H9 (cell line): ENCODE results near the gene KRTAP6-1. TPM values are rescaled to one million over a fixed set of nuclear protein-coding genes. Genes with fewer than 3 reads are reported as not detected.

Experiments used
- DNase-seq: peaks from one replicate; pipeline ENCODE4 v3.0.0-alpha.2; 2017
- H2AFZ ChIP-seq: one replicate; pipeline ENCODE4 v1.6.1; 2013; ENCODE audit warnings: mild to moderate bottlenecking, low read length, control low read depth, moderate library complexity
- H2AK5ac ChIP-seq: 2 replicates; pipeline ENCODE4 v1.6.1; 2013; ENCODE audit warnings: low read length, control low read depth, mixed read lengths; ENCODE audit not compliant: insufficient read length
- H2BK120ac ChIP-seq: one replicate; pipeline ENCODE4 v1.6.1; 2013; ENCODE audit warnings: low read depth, mild to moderate bottlenecking, low read length, control low read depth, inconsistent platforms; ENCODE audit not compliant: poor library complexity, severe bottlenecking
- H2BK12ac ChIP-seq: 2 replicates; pipeline ENCODE4 v1.6.1; 2013; ENCODE audit warnings: low read length, control low read depth, mixed read lengths, low read depth; ENCODE audit not compliant: insufficient read length
- H2BK15ac ChIP-seq: 2 replicates; pipeline ENCODE4 v1.6.1; 2013; ENCODE audit warnings: low read depth, low read length, control low read depth
- H2BK20ac ChIP-seq: one replicate; pipeline ENCODE4 v1.6.1; 2013; ENCODE audit warnings: low read depth, mild to moderate bottlenecking, low read length, control low read depth, inconsistent platforms; ENCODE audit not compliant: poor library complexity, severe bottlenecking
- H2BK5ac ChIP-seq: 2 replicates; pipeline ENCODE4 v1.6.1; 2013; ENCODE audit warnings: low read length, control low read depth, mixed read lengths; ENCODE audit not compliant: insufficient read length
- H3K14ac ChIP-seq: 2 replicates; pipeline ENCODE4 v1.6.1; 2013; ENCODE audit warnings: low read length, control low read depth; ENCODE audit not compliant: insufficient read depth
- H3K18ac ChIP-seq: 2 replicates; pipeline ENCODE4 v1.6.1; 2013; ENCODE audit warnings: low read depth, mild to moderate bottlenecking, mixed read lengths, low read length, control low read depth; ENCODE audit not compliant: insufficient read length
- H3K23ac ChIP-seq: 2 replicates; pipeline ENCODE4 v1.6.1; 2013; ENCODE audit warnings: low read length, control low read depth, mixed read lengths, low read depth; ENCODE audit not compliant: insufficient read length
- H3K23me2 ChIP-seq: 2 replicates; pipeline ENCODE4 v1.6.1; 2013; ENCODE audit warnings: low read depth, mild to moderate bottlenecking, mixed read lengths, low read length, control low read depth; ENCODE audit not compliant: insufficient read length, poor library complexity, severe bottlenecking
- H3K27ac ChIP-seq: 2 replicates; pipeline ENCODE4 v1.5.1; 2013; ENCODE audit warnings: low read length, control low read depth, mixed read lengths, low read depth; ENCODE audit not compliant: insufficient read length
- H3K27me3 ChIP-seq: 2 replicates; pipeline ENCODE4 v1.6.1; 2013; ENCODE audit warnings: low read length, control low read depth, inconsistent platforms; ENCODE audit not compliant: insufficient read depth
- H3K4ac ChIP-seq: 2 replicates; pipeline ENCODE4 v1.6.1; 2013; ENCODE audit warnings: low read depth, mild to moderate bottlenecking, control low read depth, inconsistent platforms, low read length, moderate library complexity
- H3K4me1 ChIP-seq: 2 replicates; pipeline ENCODE4 v1.6.1; 2013; ENCODE audit warnings: low read length, control low read depth, inconsistent platforms; ENCODE audit not compliant: insufficient read depth
- H3K4me2 ChIP-seq: 2 replicates; pipeline ENCODE4 v1.6.1; 2013; ENCODE audit warnings: low read length, control low read depth, mixed read lengths; ENCODE audit not compliant: insufficient read length, insufficient read depth
- H3K56ac ChIP-seq: 2 replicates; pipeline ENCODE4 v1.6.1; 2013; ENCODE audit warnings: low read depth, mild to moderate bottlenecking, mixed read lengths, low read length, control low read depth; ENCODE audit not compliant: insufficient read length
- H3K79me1 ChIP-seq: 2 replicates; pipeline ENCODE4 v1.6.1; 2013; ENCODE audit warnings: low read depth, mild to moderate bottlenecking, moderate library complexity, low read length, control low read depth, inconsistent platforms; ENCODE audit not compliant: insufficient read depth, poor library complexity, severe bottlenecking
- H3K79me2 ChIP-seq: 2 replicates; pipeline ENCODE4 v1.6.1; 2013; ENCODE audit warnings: low read length, control low read depth, inconsistent platforms; ENCODE audit not compliant: insufficient read depth
- H3K9ac ChIP-seq: 2 replicates; pipeline ENCODE4 v1.6.1; 2013; ENCODE audit warnings: low read length, control low read depth, mixed read lengths; ENCODE audit not compliant: insufficient read length; ENCODE audit errors: extremely low read depth
- H3K9me3 ChIP-seq: one replicate; pipeline ENCODE4 v1.6.1; 2013; ENCODE audit warnings: low read depth, low read length, inconsistent platforms; ENCODE audit not compliant: control insufficient read depth
- H3T11ph ChIP-seq: one replicate; pipeline ENCODE4 v1.6.1; 2013; ENCODE audit warnings: mild to moderate bottlenecking, low read length, control low read depth, inconsistent platforms
- H4K20me1 ChIP-seq: one replicate; pipeline ENCODE4 v1.6.1; 2013; ENCODE audit not compliant: control insufficient read depth, insufficient read length, insufficient read depth
- H4K5ac ChIP-seq: 2 replicates; pipeline ENCODE4 v1.6.1; 2013; ENCODE audit warnings: low read depth, mild to moderate bottlenecking, mixed read lengths, low read length, control low read depth; ENCODE audit not compliant: insufficient read length
- H4K8ac ChIP-seq: replicated peaks from 2 replicates; pipeline ENCODE4 v1.6.1; 2013; ENCODE audit warnings: low read length, control low read depth, mixed read lengths, low read depth; ENCODE audit not compliant: insufficient read length
- H4K91ac ChIP-seq: 2 replicates; pipeline ENCODE4 v1.6.1; 2013; ENCODE audit warnings: low read depth, mild to moderate bottlenecking, moderate library complexity, mixed read lengths, low read length, control low read depth; ENCODE audit not compliant: insufficient read length
- H3K27ac Mint-ChIP-seq, 3 experiments: 2 replicates in 2 of 3; 3 replicates in 1 of 3; pipeline ENCODE4 v1.8.0; 2020 to 2021; ENCODE audit warnings: mixed read lengths in 3 of 3, mild to moderate bottlenecking in 1 of 3, moderate library complexity in 1 of 3
- H3K27me3 Mint-ChIP-seq: 2 replicates; pipeline ENCODE4 v1.8.0; 2021; ENCODE audit warnings: low read depth, mild to moderate bottlenecking, moderate library complexity, mixed read lengths
- H3K36me3 Mint-ChIP-seq, 3 experiments: 2 replicates in 2 of 3; 3 replicates in 1 of 3; pipeline ENCODE4 v1.8.0; 2020 to 2021; ENCODE audit warnings: low read depth in 3 of 3, mixed read lengths in 3 of 3; ENCODE audit not compliant: insufficient read depth in 1 of 3
- H3K4me1 Mint-ChIP-seq, 2 experiments: 2 replicates each; pipeline ENCODE4 v1.8.0; 2020; ENCODE audit warnings: mixed read lengths in 2 of 2
- H3K4me3 Mint-ChIP-seq, 2 experiments: 2 replicates in 1 of 2; 3 replicates in 1 of 2; pipeline ENCODE4 v1.8.0; 2020 to 2021; ENCODE audit warnings: mild to moderate bottlenecking in 2 of 2, mixed read lengths in 2 of 2, moderate library complexity in 1 of 2
- H3K9me3 Mint-ChIP-seq, 2 experiments: 2 replicates in 1 of 2; 3 replicates in 1 of 2; pipeline ENCODE4 v1.8.0; 2020; ENCODE audit warnings: mild to moderate bottlenecking in 2 of 2, mixed read lengths in 2 of 2, moderate library complexity in 1 of 2
- CTCF ChIP-seq: fragments of 200-600 bp; sonication (generic); conservative IDR thresholded peaks from 3 replicates; pipeline ENCODE4 v1.8.0; 2021; ENCODE audit warnings: antibody characterized with exemption, mild to moderate bottlenecking
- WGBS: extraction: QIAGEN DNeasy Blood & Tissue Kit; methylation state at CpG from one replicate; pipeline ENCODE4 v1.1.7; 2013; ENCODE audit warnings: missing lambda C conversion rate, low lambda C conversion rate, mixed read lengths; ENCODE audit not compliant: insufficient read length; ENCODE audit errors: extremely low coverage; 5-methylcytosine and 5-hydroxymethylcytosine counted together
- total RNA-seq: library from RNA; stranded (reverse); gene quantifications from 2 replicates; pipeline ENCODE4 v1.2.1, GENCODE V29; 2021

Gene KRTAP6-1
- total RNA-seq, 1 experiment from 2014 or later = not detected

GRCh38 chr21:30625449-30626165 lies 11.9 kb upstream of the KRTAP6-1 start:
- no peak overlapping the region for H3K4me2 ChIP-seq
- Mint-ChIP-seq H3K27me3 (peaks cover 2% of the 10 kb centered on the region), H3K4me1 (no peaks in the 10 kb centered on the region), H3K36me3 (peaks cover 6 to 22% (median 16%) of the 10 kb centered on the region in 3 experiments), H3K4me3 (no peak overlapping the region), H3K9me3 (peaks cover 13 to 42% of the 10 kb centered on the region in 2 experiments), H3K27ac (no peak overlapping the region)
- H2AK5ac ChIP-seq = no peak overlapping the region
- no peak overlapping the region for H3K56ac ChIP-seq
- no peaks in the 10 kb centered on the region for H4K20me1 ChIP-seq
- H3K23ac ChIP-seq = no peak overlapping the region
- H3K9ac ChIP-seq = no peak overlapping the region
- H3K14ac ChIP-seq = no peak overlapping the region
- H2BK12ac ChIP-seq = no peak overlapping the region
- H4K5ac ChIP-seq = no peak overlapping the region
- no peak overlapping the region for H3T11ph ChIP-seq
- no peak overlapping the region for H2BK5ac ChIP-seq
- no peak overlapping the region for H2AFZ ChIP-seq
- H4K8ac ChIP-seq = no peak overlapping the region
- no peak overlapping the region for H4K91ac ChIP-seq
- H3K18ac ChIP-seq = no peak overlapping the region
- no peak overlapping the region for H3K4ac ChIP-seq
- no CpG with 5 or more reads among the region's 4 CpGs for WGBS
- H3K27me3 ChIP-seq = no peaks in the 10 kb centered on the region
- H3K4me1 ChIP-seq = 0 out of 2 replicates have a peak, but pooled peaks cover 3% of the 10 kb centered on the region
- H3K9me3 ChIP-seq = no peaks in the 10 kb centered on the region
- H2BK15ac ChIP-seq = no peak overlapping the region
- H2BK20ac ChIP-seq = no peak overlapping the region
- H3K23me2 ChIP-seq = no peaks in the 10 kb centered on the region
- no peaks in the 10 kb centered on the region for H3K79me1 ChIP-seq
- no peak overlapping the region for H3K27ac ChIP-seq
- no peak for DNase-seq
- no peak overlapping the region for H2BK120ac ChIP-seq
- no peaks in the 10 kb centered on the region for H3K79me2 ChIP-seq
- TF ChIP-seq CTCF = no peak
